ENCODE data around the gene NOC2L.

DNA sequence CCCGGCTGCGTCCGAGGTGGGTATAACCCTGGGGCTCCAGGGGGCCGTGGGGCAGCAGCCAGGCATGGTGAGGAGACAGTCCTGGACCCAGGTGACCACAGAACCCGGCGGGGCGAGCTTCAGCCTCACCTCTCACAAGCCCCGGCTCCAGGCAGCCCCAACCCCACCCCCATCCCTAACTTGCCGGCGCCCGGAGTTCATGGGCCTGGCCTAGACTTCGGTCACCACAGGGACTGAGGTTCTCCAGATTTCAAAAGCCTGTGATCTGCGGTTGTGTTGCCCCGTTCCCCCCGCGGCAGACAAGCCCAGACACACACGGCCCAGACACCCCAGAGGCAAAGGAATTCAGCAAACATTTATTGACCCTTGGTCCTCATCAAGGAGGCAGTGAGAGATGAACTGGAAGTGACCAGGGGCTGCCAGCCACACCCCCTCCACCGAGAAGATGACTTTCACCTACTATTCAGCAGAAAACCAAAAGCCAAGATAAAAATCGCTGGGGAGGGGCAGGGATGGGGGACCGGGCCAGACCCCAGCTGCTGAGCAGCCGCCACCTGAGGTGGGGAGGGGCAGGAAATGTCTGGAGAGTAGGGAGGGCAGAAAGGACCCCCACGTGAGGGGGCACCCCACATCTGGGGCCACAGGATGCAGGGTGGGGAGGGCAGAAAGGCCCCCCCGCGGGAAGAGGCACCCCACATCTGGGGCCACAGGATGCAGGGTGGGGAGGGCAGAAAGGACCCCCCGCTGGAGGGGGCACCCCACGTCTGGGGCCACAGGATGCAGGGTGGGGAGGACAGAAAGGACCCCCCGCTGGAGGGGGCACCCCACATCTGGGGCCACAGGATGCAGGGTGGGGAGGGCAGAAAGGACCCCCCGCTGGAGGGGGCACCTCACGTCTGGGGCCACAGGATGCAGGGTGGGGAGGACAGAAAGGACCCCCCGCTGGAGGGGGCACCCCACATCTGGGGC, 36.9 kb upstream of the NOC2L start:
- TF ChIP-seq, protein P1, sequence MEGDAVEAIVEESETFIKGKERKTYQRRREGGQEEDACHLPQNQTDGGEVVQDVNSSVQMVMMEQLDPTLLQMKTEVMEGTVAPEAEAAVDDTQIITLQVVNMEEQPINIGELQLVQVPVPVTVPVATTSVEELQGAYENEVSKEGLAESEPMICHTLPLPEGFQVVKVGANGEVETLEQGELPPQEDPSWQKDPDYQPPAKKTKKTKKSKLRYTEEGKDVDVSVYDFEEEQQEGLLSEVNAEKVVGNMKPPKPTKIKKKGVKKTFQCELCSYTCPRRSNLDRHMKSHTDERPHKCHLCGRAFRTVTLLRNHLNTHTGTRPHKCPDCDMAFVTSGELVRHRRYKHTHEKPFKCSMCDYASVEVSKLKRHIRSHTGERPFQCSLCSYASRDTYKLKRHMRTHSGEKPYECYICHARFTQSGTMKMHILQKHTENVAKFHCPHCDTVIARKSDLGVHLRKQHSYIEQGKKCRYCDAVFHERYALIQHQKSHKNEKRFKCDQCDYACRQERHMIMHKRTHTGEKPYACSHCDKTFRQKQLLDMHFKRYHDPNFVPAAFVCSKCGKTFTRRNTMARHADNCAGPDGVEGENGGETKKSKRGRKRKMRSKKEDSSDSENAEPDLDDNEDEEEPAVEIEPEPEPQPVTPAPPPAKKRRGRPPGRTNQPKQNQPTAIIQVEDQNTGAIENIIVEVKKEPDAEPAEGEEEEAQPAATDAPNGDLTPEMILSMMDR (conservative IDR thresholded peaks at IDR 0.05; ENCODE audit: low read length) = no peak
- TF ChIP-seq EZH2phosphoT487 (IDR thresholded peaks at IDR 0.05; ENCODE audit: borderline replicate concordance, low read depth, low read length) = no peak

Data from OCI-LY7 (cell line).